GM12872 (cell line): Measurements from ENCODE around the gene CBX2.

Experiments used
- CTCF ChIP-seq: IDR thresholded peaks from 3 replicates; pipeline ENCODE4 v1.5.1; 2011; ENCODE audit warnings: low read depth, mild to moderate bottlenecking, low read length, moderate library complexity; ENCODE audit not compliant: insufficient read depth

Gene CBX2

GRCh38 chr17:79777894-79778503 is at the start of gene CBX2:
CBX2 (plus strand) TSS chr17:79778148; CDS start chr17:79778236, 88 bp downstream.
- TF ChIP-seq CTCF, result no peak

GRCh38 chr17:79728169-79728907 is 49.6 kb upstream of the CBX2 start:
- no peak for TF ChIP-seq CTCF

GRCh38 chr17:79728908-79729471 is 49.0 kb upstream of the CBX2 start:
- TF ChIP-seq CTCF, result no peak

GRCh38 chr17:79729761-79730160 is 48.2 kb upstream of the CBX2 start:
- TF ChIP-seq CTCF, result no peak

- TF ChIP-seq CTCF, result no peak
These were observed 47.5 kb upstream of the CBX2 start for GRCh38 chr17:79730437-79730768.

GRCh38 chr17:79730769-79731483 is 47.0 kb upstream of the CBX2 start, which contains the start of gene ENPP7:
ENPP7 (plus strand) TSS chr17:79730943; CDS start chr17:79731140, 197 bp downstream.
- TF ChIP-seq CTCF, result no peak

GRCh38 chr17:79732254-79732653 is 45.7 kb upstream of the CBX2 start:
- no peak for TF ChIP-seq CTCF
